Lung (tissue), 12 donors: ENCODE results near the gene PTPRT. TPM values are rescaled to one million over a fixed set of nuclear protein-coding genes. Genes with fewer than 3 reads are reported as not detected.
A peak's percentile ranks its signal among the peaks of the same experiment; 100 is the strongest.

ENCODE experiments used
- ATAC-seq: fragments of 200-7000 bp; cut with Tn5 transposase; one replicate; pipeline ENCODE4 v1.9.1; 2020; ENCODE audit warnings: moderate number of reproducible peaks; ENCODE audit not compliant: insufficient read depth, low FRiP score
- DNase-seq, 3 donors: peaks; one replicate each; pipeline ENCODE4 v3.0.0-alpha.2; 2013 to 2017
- H3K27ac ChIP-seq, 2 donors: one replicate each; pipeline ENCODE4 v1.5.1; 2013; ENCODE audit warnings: mild to moderate bottlenecking in 2 of 2, moderate library complexity in 2 of 2, control low read depth in 1 of 2, inconsistent platforms in 1 of 2, low read depth in 1 of 2, low read length in 1 of 2
- H3K27me3 ChIP-seq, 3 donors: one replicate each; pipeline ENCODE4 v1.5.1; 2013; ENCODE audit warnings: low read length in 2 of 3; ENCODE audit not compliant: control insufficient read depth in 3 of 3, insufficient read depth in 3 of 3
- H3K36me3 ChIP-seq, 4 donors: one replicate each; pipeline ENCODE4 v1.5.1; 2013; ENCODE audit warnings: low read length in 4 of 4, mild to moderate bottlenecking in 1 of 4, moderate library complexity in 1 of 4; ENCODE audit not compliant: control insufficient read depth in 4 of 4, insufficient read depth in 4 of 4
- H3K4me1 ChIP-seq, 5 donors: one replicate each; pipeline ENCODE4 v1.5.1; 2013; ENCODE audit warnings: low read length in 5 of 5, mild to moderate bottlenecking in 2 of 5, moderate library complexity in 1 of 5; ENCODE audit not compliant: control insufficient read depth in 5 of 5, insufficient read depth in 5 of 5
- H3K4me3 ChIP-seq: one replicate; pipeline ENCODE4 v1.5.1; 2013; ENCODE audit warnings: mild to moderate bottlenecking, control low read depth, moderate library complexity
- H3K9ac ChIP-seq, 2 donors: one replicate each; pipeline ENCODE4 v1.5.1; 2013; ENCODE audit warnings: low read length in 2 of 2, control low read depth in 1 of 2; ENCODE audit not compliant: insufficient read depth in 1 of 2
- H3K9me3 ChIP-seq, 4 donors: one replicate each; pipeline ENCODE4 v1.5.1; 2013; ENCODE audit warnings: low read length in 3 of 4, mild to moderate bottlenecking in 1 of 4, moderate library complexity in 1 of 4; ENCODE audit not compliant: control insufficient read depth in 4 of 4, insufficient read depth in 3 of 4
- CTCF ChIP-seq: IDR thresholded peaks from 2 replicates; pipeline ENCODE4 v1.5.1; 2012; ENCODE audit warnings: mild to moderate bottlenecking; ENCODE audit errors: control extremely low read depth, extremely low read depth
- WGBS, 2 donors: extraction: QIAGEN DNeasy Blood & Tissue Kit; methylation state at CpG; one replicate each; pipeline ENCODE4 v1.1.7; 2013; 5-methylcytosine and 5-hydroxymethylcytosine counted together
- polyA plus RNA-seq, 2 donors: library from polyadenylated mRNA; stranded (reverse); fragments of 200-250 nt; gene quantifications; one replicate each; pipeline ENCODE4 v1.2.1, GENCODE V29; 2013
- total RNA-seq, 2 donors: library from RNA; depleted of rRNA in 1 of 2; stranded (reverse); fragments of >200 nt in 1 of 2; gene quantifications; one replicate each; pipeline ENCODE4 v1.2.1, GENCODE V29; 2014 to 2021
- donor health status: control.
- donor health status: control.
- donor health status: Bipolar disorder and iron deficiency.
- donor health status: healthy.
- donor health status: DM: yes; HTN: yes; CAD: no.

PTPRT gene
- total and polyA plus RNA-seq, 4 donors = 0.37 to 13.8 (median 6.1) TPM

- Histone ChIP-seq H3K9ac (no peak overlapping the region), H3K27me3 (no peaks in the 10 kb centered on the region), H3K9me3 (peaks cover 0 to 3% (median 0%) of the 10 kb centered on the region in 4 donors), H3K4me1 (no peaks in the 10 kb centered on the region), H3K4me3 (no peak overlapping the region), H3K27ac (no peak overlapping the region), H3K36me3 (no peaks in the 10 kb centered on the region)
- TF ChIP-seq CTCF = no peak
- ATAC-seq = no peak
- 72 to 82% methylated on average over 6 of the region's 6 CpGs for WGBS, 2 donors
- no peak for DNase-seq
Measured at GRCh38 chr20:42474646-42475045, 715.1 kb downstream of the PTPRT start.

GRCh38 chr20:42472198-42472597, 717.5 kb downstream of the PTPRT start:
- H3K36me3 ChIP-seq = no peaks in the 10 kb centered on the region
- 92% methylated on average over 19 of the region's 19 CpGs for WGBS, 2 donors
- DNase-seq = no peak
- H3K4me3 ChIP-seq = no peak overlapping the region
- no peak for TF ChIP-seq CTCF
- H3K27ac ChIP-seq = no peak overlapping the region
- peaks cover 0 to 3% (median 0%) of the 10 kb centered on the region in 4 donors for H3K9me3 ChIP-seq
- no peaks in the 10 kb centered on the region for H3K4me1 ChIP-seq
- no peak for ATAC-seq
- no peak overlapping the region for H3K9ac ChIP-seq
- H3K27me3 ChIP-seq = peaks cover 0 to 3% (median 0%) of the 10 kb centered on the region in 3 donors

- Histone ChIP-seq H3K4me3 (no peak overlapping the region), H3K36me3 (no peaks in the 10 kb centered on the region), H3K27me3 (no peaks in the 10 kb centered on the region), H3K9ac (no peak overlapping the region), H3K4me1 (no peaks in the 10 kb centered on the region), H3K9me3 (no peaks in the 10 kb centered on the region), H3K27ac (no peak overlapping the region)
- DNase-seq (peak in 2 of 3 donors; percentile 10), ATAC-seq (no peak)
- TF ChIP-seq CTCF = no peak
- WGBS, 2 donors = 14 to 50% methylated on average over 2 of the region's 2 CpGs
Measured at GRCh38 chr20:42461965-42462593, 727.6 kb downstream of the PTPRT start.

- no peaks in the 10 kb centered on the region for H3K36me3 ChIP-seq
- no peaks in the 10 kb centered on the region for H3K4me1 ChIP-seq
- 65 to 72% methylated on average over 2 of the region's 2 CpGs for WGBS, 2 donors
- no peaks in the 10 kb centered on the region for H3K9me3 ChIP-seq
- H3K9ac ChIP-seq = no peak overlapping the region
- ATAC-seq (no peak), DNase-seq (no peak)
- H3K27ac ChIP-seq = no peak overlapping the region
- no peaks in the 10 kb centered on the region for H3K27me3 ChIP-seq
- TF ChIP-seq CTCF = no peak
- H3K4me3 ChIP-seq = no peak overlapping the region
Measured at GRCh38 chr20:42461291-42461690, 728.4 kb downstream of the PTPRT start.
